Measurements from ENCODE around the gene PSMB2. TPM values are rescaled to one million over a fixed set of nuclear protein-coding genes. Genes with fewer than 3 reads are reported as not detected.

PSMB2 gene
- total and polyA plus RNA-seq, 10 of the 15 experiments (the other 5 are each of a cell fraction or from before 2014, with no cell fraction given), result 71.7 to 299 (median 145) TPM

DNA sequence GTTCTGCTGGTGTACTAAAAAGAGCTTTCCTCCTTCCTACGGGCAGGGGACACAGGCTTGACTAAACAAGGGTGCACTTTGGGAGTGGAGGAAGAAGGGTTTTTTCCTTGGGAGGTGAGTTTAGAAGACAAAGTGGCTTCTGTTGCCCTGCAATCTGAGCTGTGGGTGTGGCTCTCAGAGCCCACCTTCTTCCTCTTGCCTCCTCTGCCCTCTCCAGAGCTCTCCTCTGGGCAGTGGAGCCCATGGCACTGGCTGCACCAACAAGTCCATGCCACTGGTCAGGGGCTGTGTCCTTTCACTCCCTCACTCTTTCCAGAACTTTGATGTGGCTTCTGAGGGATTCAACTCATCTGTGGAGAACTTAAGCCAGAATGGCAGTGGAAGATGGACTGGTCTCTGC, 25.6 kb upstream of the PSMB2 start:
- no peak overlapping the region for H3K9ac ChIP-seq (ENCODE audit: control insufficient read depth, insufficient read depth, low read length)
- no TSS peak for BruUV-seq (replicated peaks)
- H3K79me2 ChIP-seq (ENCODE audit: control insufficient read depth, insufficient read depth, low read length), result no peaks in the 10 kb centered on the region
- H3K4me1 ChIP-seq (ENCODE audit: control insufficient read depth, insufficient read depth, low read length), result no peaks in the 10 kb centered on the region
- no peaks in the 10 kb centered on the region for H3K9me3 ChIP-seq (replicated peaks; ENCODE audit: control insufficient read depth, insufficient read depth, low read length)
- no peak overlapping the region for H2AFZ ChIP-seq (ENCODE audit: control insufficient read depth, low read depth, low read length)
- H4K20me1 ChIP-seq (ENCODE audit: control insufficient read depth, insufficient read depth), result no peaks in the 10 kb centered on the region
- ChIA-PET SMC1A (ENCODE audit: uncharacterized antibody, unreplicated experiment) (interaction anchor here (1.5 kb wide), 1 partner anchor 98 kb away, joined by 3 read pairs; no protein-coding TSS in a partner anchor), CTCF (no interaction called here), RAD21 (ENCODE audit: unreplicated experiment) (no interaction called here), POLR2A (no interaction called here)
- ATAC-seq (no peak), DNase-seq (ENCODE audit: low read depth, low spot score) (no peak), FAIRE-seq (no peak)
- H3K27ac ChIP-seq (ENCODE audit: control insufficient read depth, insufficient read depth), result no peak overlapping the region
- 0% methylated on average over 1 of the region's 1 CpG for WGBS (ENCODE audit: insufficient coverage, insufficient replicate concordance, low lambda C conversion rate, missing lambda C conversion rate)
- TF ChIP-seq RBBP5 (conservative IDR thresholded peaks at IDR 0.05) (no peak), USF2 (IDR thresholded peaks at IDR 0.05; ENCODE audit: borderline replicate concordance, low read depth, low read length) (no peak), PML (IDR thresholded peaks at IDR 0.05; ENCODE audit: low read length) (no peak), CHD2 (IDR thresholded peaks at IDR 0.05; ENCODE audit: borderline replicate concordance, low read depth, low read length) (no peak), KLF5 (IDR thresholded peaks at IDR 0.05; ENCODE audit: partially characterized antibody) (no peak), RAD51 (IDR thresholded peaks at IDR 0.05) (no peak), MLLT1 (IDR thresholded peaks at IDR 0.05) (no peak)
- TF ChIP-seq, protein P1, sequence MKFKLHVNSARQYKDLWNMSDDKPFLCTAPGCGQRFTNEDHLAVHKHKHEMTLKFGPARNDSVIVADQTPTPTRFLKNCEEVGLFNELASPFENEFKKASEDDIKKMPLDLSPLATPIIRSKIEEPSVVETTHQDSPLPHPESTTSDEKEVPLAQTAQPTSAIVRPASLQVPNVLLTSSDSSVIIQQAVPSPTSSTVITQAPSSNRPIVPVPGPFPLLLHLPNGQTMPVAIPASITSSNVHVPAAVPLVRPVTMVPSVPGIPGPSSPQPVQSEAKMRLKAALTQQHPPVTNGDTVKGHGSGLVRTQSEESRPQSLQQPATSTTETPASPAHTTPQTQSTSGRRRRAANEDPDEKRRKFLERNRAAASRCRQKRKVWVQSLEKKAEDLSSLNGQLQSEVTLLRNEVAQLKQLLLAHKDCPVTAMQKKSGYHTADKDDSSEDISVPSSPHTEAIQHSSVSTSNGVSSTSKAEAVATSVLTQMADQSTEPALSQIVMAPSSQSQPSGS (IDR thresholded peaks at IDR 0.05; ENCODE audit: low read length), result no peak
- H3K36me3 ChIP-seq (ENCODE audit: control insufficient read depth in 2 of 2, insufficient read depth in 2 of 2, low read length in 1 of 2), result no peaks in the 10 kb centered on the region
- intact Hi-C loops (cut with micrococcal nuclease; ENCODE audit: unreplicated experiment), result no loop called here
- H3K4me2 ChIP-seq (ENCODE audit: control insufficient read depth, insufficient read depth), result no peak overlapping the region
- in situ Hi-C loops (cut with MboI), result no loop called here
- peaks cover 2 to 4% of the 10 kb centered on the region in 2 experiments; a peak in 3 of 4 replicates for H3K27me3 ChIP-seq (replicated peaks in 1 of 2; ENCODE audit: control insufficient read depth in 2 of 2, insufficient read depth in 2 of 2, low read length in 1 of 2)
- H3K4me3 ChIP-seq, result no peak overlapping the region
